Activated B cell treated with CpG ODN at 0.5 μM for 24 hours (primary cell): ENCODE data around the gene SRSF12. TPM values are rescaled to one million over a fixed set of nuclear protein-coding genes. Genes with fewer than 3 reads are reported as not detected.

Source experiments
- ATAC-seq: fragments of 200-7000 bp; cut with Tn5 transposase; one replicate; pipeline ENCODE4 v1.10.0; 2021; ENCODE audit warnings: low read depth, mild to moderate bottlenecking, moderate library complexity
- CTCF ChIA-PET: fragments of 350-600 bp; sonication (Branson Sonifier 250); formaldehyde crosslinking; loops from one replicate; lab custom pipeline; 2021; ENCODE audit warnings: antibody characterized with exemption; lab: Charles Lee
- POLR2A ChIA-PET: fragments of 350-600 bp; sonication (Branson Sonifier 250); formaldehyde crosslinking; loops from one replicate; lab custom pipeline; 2021; ENCODE audit warnings: antibody characterized with exemption; lab: Charles Lee
- DNase-seq: peaks from one replicate; pipeline ENCODE4 v3.0.0; 2022
- H3K27ac Mint-ChIP-seq: one replicate; pipeline ENCODE4 v1.8.0; 2020; ENCODE audit warnings: mixed read lengths
- H3K27me3 Mint-ChIP-seq: one replicate; pipeline ENCODE4 v1.8.0; 2021; ENCODE audit warnings: mixed read lengths
- H3K36me3 Mint-ChIP-seq: one replicate; pipeline ENCODE4 v1.8.0; 2021; ENCODE audit warnings: low read depth, mixed read lengths
- H3K4me1 Mint-ChIP-seq: one replicate; pipeline ENCODE4 v1.8.0; 2021; ENCODE audit warnings: mixed read lengths
- H3K4me3 Mint-ChIP-seq: one replicate; pipeline ENCODE4 v1.8.0; 2020; ENCODE audit warnings: mild to moderate bottlenecking, mixed read lengths
- H3K9me3 Mint-ChIP-seq: one replicate; pipeline ENCODE4 v1.8.0; 2020; ENCODE audit warnings: mixed read lengths
- intact Hi-C: fragments of 100-400 bp; cut with micrococcal nuclease; formaldehyde crosslinking; loops from one replicate; pipeline ENCODE4 v1.15.1; 2024
- total RNA-seq: library from RNA; stranded (reverse); gene quantifications from 2 replicates; pipeline ENCODE4 v1.2.3, GENCODE V29; 2022
- TF ChIP-seq, protein P1 (sequence below): fragments of 200-600 bp; IDR thresholded peaks from one replicate; pipeline ENCODE4 v1.8.0; 2022; ENCODE audit warnings: antibody characterized with exemption, mild to moderate bottlenecking

SRSF12 gene
- total RNA-seq, 1 donor from 2014 or later: not detected

DNA sequence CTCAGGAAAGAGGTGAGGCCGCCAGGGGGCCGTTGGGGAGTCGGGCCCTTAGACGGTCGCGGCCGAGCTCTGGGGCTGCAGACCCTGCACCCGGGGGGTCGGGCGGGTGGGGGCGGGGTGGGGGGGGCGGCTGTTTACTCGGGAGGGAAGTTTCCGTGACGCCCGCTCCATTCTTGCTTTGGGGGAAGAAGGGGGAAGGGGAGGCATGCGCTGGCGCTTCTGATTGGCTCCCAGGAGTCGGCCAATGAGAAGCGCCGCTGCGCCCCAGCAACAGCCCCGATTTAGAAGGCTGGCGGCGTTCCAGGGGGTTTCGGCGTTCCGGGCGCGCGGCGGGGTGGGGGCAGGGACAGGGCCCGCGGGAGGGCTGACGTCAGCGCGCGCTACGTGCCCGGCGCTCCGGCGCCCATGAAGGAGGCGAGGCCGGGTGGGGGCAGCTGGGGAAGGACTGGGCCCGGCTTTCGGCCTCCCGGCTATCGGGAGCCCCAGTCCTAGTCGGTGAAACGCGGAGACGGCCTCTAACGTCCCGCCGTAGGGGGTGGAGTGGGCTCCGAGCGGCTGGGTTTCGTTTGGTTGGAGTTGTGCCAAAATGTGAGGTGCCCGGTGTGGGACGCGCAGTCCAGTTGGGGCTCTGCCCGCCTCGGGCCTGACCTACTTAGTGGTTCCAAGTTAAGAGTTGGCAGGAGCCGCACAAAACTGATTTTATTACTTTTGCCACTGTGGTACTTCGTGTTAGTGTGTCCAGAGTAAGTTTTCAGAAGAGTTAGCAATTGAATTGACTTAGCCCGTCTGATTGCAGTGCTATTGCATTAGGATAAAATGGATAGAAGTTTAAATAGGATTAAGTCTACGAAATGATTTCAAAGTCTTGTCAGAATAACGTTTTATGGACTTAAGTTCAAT lies 36.2 kb downstream of the SRSF12 start:
- ATAC-seq: peak; percentile 56
- Mint-ChIP-seq H3K27me3 (no peaks in the 10 kb centered on the region), H3K36me3 (peaks cover 55% of the 10 kb centered on the region), H3K9me3 (no peaks in the 10 kb centered on the region), H3K4me1 (peaks cover 42% of the 10 kb centered on the region), H3K27ac (peak overlapping the region; percentile 93), H3K4me3 (peak overlapping the region; percentile 94)
- DNase-seq: peak; percentile 98
- TF ChIP-seq, protein P1, sequence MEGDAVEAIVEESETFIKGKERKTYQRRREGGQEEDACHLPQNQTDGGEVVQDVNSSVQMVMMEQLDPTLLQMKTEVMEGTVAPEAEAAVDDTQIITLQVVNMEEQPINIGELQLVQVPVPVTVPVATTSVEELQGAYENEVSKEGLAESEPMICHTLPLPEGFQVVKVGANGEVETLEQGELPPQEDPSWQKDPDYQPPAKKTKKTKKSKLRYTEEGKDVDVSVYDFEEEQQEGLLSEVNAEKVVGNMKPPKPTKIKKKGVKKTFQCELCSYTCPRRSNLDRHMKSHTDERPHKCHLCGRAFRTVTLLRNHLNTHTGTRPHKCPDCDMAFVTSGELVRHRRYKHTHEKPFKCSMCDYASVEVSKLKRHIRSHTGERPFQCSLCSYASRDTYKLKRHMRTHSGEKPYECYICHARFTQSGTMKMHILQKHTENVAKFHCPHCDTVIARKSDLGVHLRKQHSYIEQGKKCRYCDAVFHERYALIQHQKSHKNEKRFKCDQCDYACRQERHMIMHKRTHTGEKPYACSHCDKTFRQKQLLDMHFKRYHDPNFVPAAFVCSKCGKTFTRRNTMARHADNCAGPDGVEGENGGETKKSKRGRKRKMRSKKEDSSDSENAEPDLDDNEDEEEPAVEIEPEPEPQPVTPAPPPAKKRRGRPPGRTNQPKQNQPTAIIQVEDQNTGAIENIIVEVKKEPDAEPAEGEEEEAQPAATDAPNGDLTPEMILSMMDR: no peak
- intact Hi-C loops: loop anchor here (1.0 to 10.0 kb wide), 9 partner anchors 35 to 1609 kb away; partner anchors contain the start of genes AKIRIN2, MAP3K7, PM20D2 and RRAGD
- ChIA-PET CTCF (no interaction called here), POLR2A (interaction anchor here (0.6 to 10.7 kb wide), 20 partner anchors 8 to 1759 kb away, joined by 3 to 158 read pairs (median 7); partner anchors contain the start of genes LYRM2, PM20D2, RNGTT and SRSF12)

DNA sequence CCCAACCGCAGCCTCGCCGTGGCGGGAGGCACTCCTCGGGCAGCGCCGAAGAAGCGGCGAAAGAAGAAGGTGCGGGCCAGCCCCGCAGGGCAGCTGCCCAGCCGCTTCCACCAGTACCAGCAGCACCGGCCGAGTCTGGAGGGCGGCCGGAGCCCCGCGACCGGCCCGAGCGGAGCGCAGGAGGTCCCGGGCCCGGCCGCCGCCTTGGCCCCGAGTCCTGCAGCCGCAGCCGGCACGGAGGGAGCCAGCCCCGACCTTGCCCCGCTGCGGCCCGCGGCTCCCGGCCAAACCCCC lies 36.8 kb downstream of the SRSF12 start:
- DNase-seq (no peak), ATAC-seq (no peak)
- Mint-ChIP-seq H3K9me3 (no peaks in the 10 kb centered on the region), H3K4me1 (peaks cover 39% of the 10 kb centered on the region), H3K4me3 (peak overlapping the region; percentile 95), H3K27me3 (no peaks in the 10 kb centered on the region), H3K36me3 (peaks cover 51% of the 10 kb centered on the region), H3K27ac (peak overlapping the region; percentile 99)
- intact Hi-C loops: loop anchor here (1.0 to 10.0 kb wide), 8 partner anchors 48 to 1609 kb away; partner anchors contain the start of genes AKIRIN2, MAP3K7, PM20D2 and RRAGD
- ChIA-PET CTCF (no interaction called here), POLR2A (interaction anchor here (0.6 to 10.7 kb wide), 25 partner anchors 13 to 1758 kb away, joined by 3 to 158 read pairs (median 7); partner anchors contain the start of genes CASP8AP2, LYRM2, PM20D2 and RNGTT)
- TF ChIP-seq, protein P1: no peak

DNA sequence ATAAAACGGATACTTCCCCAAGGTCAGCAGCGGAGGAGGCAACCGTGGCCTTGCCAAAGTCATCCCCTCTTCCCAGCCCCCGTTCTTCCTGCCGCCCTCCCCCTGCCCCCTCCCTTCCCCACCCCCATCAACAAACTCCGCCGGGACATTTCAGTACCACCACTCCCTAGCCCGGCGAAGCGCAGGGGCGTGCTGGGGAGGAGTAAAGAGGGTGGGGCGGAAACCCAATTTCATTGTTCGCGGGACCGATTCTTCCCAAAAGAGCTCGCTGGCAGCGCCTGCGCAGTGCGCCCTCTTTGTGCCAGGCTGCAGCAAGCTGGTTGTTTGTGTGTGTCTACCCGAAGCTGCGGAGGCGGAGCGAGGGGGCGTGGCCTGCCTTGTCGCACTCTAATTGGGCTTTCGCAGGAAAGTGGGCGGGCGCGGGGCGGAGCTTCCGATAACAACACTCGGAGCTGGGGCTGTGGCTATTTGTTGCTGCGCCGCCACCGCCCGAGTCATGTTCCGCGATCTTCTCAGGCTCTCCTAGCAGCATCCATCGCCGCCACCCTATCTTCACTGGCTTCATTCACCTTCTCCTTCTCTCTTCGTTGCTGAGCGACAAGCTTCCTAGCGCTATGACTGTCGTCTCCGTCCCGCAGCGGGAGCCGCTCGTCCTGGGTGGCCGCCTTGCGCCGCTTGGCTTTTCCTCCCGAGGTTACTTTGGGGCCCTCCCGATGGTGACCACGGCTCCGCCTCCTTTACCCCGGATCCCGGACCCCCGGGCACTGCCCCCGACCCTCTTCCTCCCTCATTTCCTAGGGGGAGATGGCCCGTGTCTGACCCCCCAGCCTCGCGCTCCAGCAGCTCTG lies 37.4 kb downstream of the SRSF12 start, which contains the start of gene PNRC1:
Gene PNRC1, plus strand, starts transcription at position 471 of the 848 bp plus-strand sequence. Its CDS starts 144 bp downstream, at position 615.
- intact Hi-C loops: loop anchor here (1.0 to 10.0 kb wide), 15 partner anchors 48 to 1925 kb away; partner anchors contain the start of genes AKIRIN2, LYRM2, MAP3K7 and MDN1
- DNase-seq (peak; percentile 100), ATAC-seq (peak; percentile 77)
- Mint-ChIP-seq H3K27me3 (no peaks in the 10 kb centered on the region), H3K4me3 (peak within 1 kb of the TSS; percentile 95), H3K36me3 (peaks cover 46% of the 10 kb centered on the region), H3K9me3 (no peaks in the 10 kb centered on the region), H3K27ac (peak within 1 kb of the TSS; percentile 99), H3K4me1 (peaks cover 37% of the 10 kb centered on the region)
- ChIA-PET CTCF (interaction anchor here (0.7 to 2.5 kb wide), 5 partner anchors 64 to 291 kb away, joined by 3 to 12 read pairs (median 3); partner anchors contain the start of gene PM20D2), POLR2A (interaction anchor here (0.6 to 10.7 kb wide), 40 partner anchors 10 to 1927 kb away, joined by 3 to 158 read pairs (median 6); partner anchors contain the start of genes AKIRIN2, CASP8AP2, LYRM2 and PM20D2)
- TF ChIP-seq, protein P1: no peak

DNA sequence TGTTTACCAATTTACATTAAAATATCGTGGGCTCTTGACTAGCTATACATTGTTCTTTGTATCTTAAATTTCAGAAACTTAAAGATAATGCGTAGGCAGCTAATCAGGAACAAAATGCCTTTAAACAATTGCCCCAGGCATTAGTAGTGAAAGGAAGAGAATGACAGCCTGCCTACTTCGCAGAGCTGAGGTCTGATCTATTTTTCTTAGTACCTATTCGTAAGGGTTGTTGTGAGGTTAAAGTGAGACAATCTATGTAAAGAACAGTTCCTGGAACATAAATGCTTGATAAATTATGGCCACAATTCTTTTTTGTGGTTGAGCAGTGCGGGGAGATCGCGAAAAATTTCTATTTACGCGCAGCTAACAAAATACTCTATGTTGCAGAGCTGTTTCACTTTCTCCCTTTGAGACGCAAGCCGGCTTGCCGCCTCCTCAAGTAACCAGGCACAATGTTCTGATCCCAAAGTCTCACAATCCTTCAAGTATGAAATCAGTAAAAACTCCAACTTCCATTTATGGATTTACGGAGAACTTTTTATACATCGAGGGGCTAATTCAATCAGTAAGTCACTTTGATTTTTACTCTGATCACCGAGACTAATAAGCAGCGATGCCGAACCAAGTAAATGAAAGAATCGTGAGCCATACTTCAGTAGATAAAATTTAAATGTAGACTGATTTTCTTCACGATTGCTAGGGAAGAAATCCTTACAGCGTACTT lies 38.2 kb downstream of the SRSF12 start:
- H3K36me3 Mint-ChIP-seq: peaks cover 37% of the 10 kb centered on the region
- ChIA-PET CTCF (interaction anchor here (0.7 to 2.5 kb wide), 5 partner anchors 20 to 292 kb away, joined by 3 to 12 read pairs (median 3); no protein-coding TSS in a partner anchor), POLR2A (interaction anchor here (0.6 to 10.7 kb wide), 33 partner anchors 17 to 1671 kb away, joined by 3 to 158 read pairs (median 7); partner anchors contain the start of genes AKIRIN2, CASP8AP2, LYRM2 and ORC3)
- H3K4me3 Mint-ChIP-seq: peak overlapping the region; percentile 95
- peak overlapping the region; percentile 99 for H3K27ac Mint-ChIP-seq
- intact Hi-C loops: loop anchor here (1.0 to 10.0 kb wide), 15 partner anchors 47 to 1924 kb away; partner anchors contain the start of genes AKIRIN2, LYRM2, MAP3K7 and MDN1
- H3K27me3 Mint-ChIP-seq: no peaks in the 10 kb centered on the region
- ATAC-seq (no peak), DNase-seq (no peak)
- TF ChIP-seq, protein P1: no peak
- peaks cover 29% of the 10 kb centered on the region for H3K4me1 Mint-ChIP-seq
- no peaks in the 10 kb centered on the region for H3K9me3 Mint-ChIP-seq
